CD14-positive monocyte (primary cell): Measurements from ENCODE around the gene FKBP3. TPM values are rescaled to one million over a fixed set of nuclear protein-coding genes. Genes with fewer than 3 reads are reported as not detected.

Source experiments
- DNase-seq, 3 donors: peaks; one replicate each; pipeline ENCODE4 v3.0.0-alpha.2; 2011 to 2022
- H2AFZ ChIP-seq: 2 replicates; pipeline ENCODE4 v1.6.0; 2012; ENCODE audit warnings: mild to moderate bottlenecking, low read depth, low read length, inconsistent platforms; ENCODE audit not compliant: insufficient read depth, poor library complexity, severe bottlenecking
- H3K27ac ChIP-seq, 2 donors: 1 replicate in 1 of 2; 2 replicates in 1 of 2; pipeline ENCODE4 v1.5.1; 2012 to 2013; ENCODE audit warnings: low read length in 2 of 2, control low read depth in 1 of 2, inconsistent platforms in 1 of 2, low read depth in 1 of 2, mild to moderate bottlenecking in 1 of 2
- H3K27me3 ChIP-seq, 2 donors: one replicate each; pipeline versions ENCODE4 v1.6.0 to v1.6.1; 2011 to 2013; ENCODE audit warnings: low read length in 2 of 2; ENCODE audit not compliant: control insufficient read depth in 2 of 2, insufficient read depth in 2 of 2
- H3K36me3 ChIP-seq, 2 donors: replicated peaks in 1 of 2; 1 replicate in 1 of 2; 2 replicates in 1 of 2; pipeline versions ENCODE4 v1.5.1 to v1.6.1; 2012 to 2013; ENCODE audit warnings: low read length in 2 of 2, control low read depth in 1 of 2, inconsistent platforms in 1 of 2, mild to moderate bottlenecking in 1 of 2; ENCODE audit not compliant: insufficient read depth in 2 of 2, control insufficient read depth in 1 of 2
- H3K4me1 ChIP-seq, 2 donors: 1 replicate in 1 of 2; 2 replicates in 1 of 2; pipeline versions ENCODE4 v1.5.1 to v1.6.1; 2012 to 2013; ENCODE audit warnings: low read length in 2 of 2, control low read depth in 1 of 2, inconsistent platforms in 1 of 2, mild to moderate bottlenecking in 1 of 2, moderate library complexity in 1 of 2; ENCODE audit not compliant: insufficient read depth in 2 of 2, control insufficient read depth in 1 of 2
- H3K4me2 ChIP-seq: replicated peaks from 2 replicates; pipeline ENCODE3; 2012; ENCODE audit warnings: low read length, moderate library complexity, mild to moderate bottlenecking; ENCODE audit not compliant: poor library complexity, severe bottlenecking; ENCODE audit errors: extremely low read depth
- H3K4me3 ChIP-seq, 3 experiments: fragments of 200-600 bp in 1 of 3; sonication (generic) in 1 of 3; replicated peaks in 1 of 3; 1 replicate in 2 of 3; 2 replicates in 1 of 3; pipeline ENCODE4 v1.5.1; 2011 to 2013; ENCODE audit warnings: low read length in 3 of 3, mild to moderate bottlenecking in 3 of 3, control low read depth in 2 of 3, low read depth in 2 of 3, inconsistent platforms in 1 of 3, moderate library complexity in 1 of 3
- H3K79me2 ChIP-seq: 2 replicates; pipeline ENCODE4 v1.6.0; 2012; ENCODE audit warnings: mild to moderate bottlenecking, control low read depth, inconsistent platforms, low read length, moderate library complexity; ENCODE audit not compliant: insufficient read depth
- H3K9ac ChIP-seq: 2 replicates; pipeline ENCODE4 v1.6.0; 2017; ENCODE audit warnings: low read length, mild to moderate bottlenecking; ENCODE audit not compliant: insufficient read depth, poor library complexity, severe bottlenecking
- H3K9me3 ChIP-seq, 2 donors: replicated peaks in 1 of 2; 1 replicate in 1 of 2; 2 replicates in 1 of 2; pipeline versions ENCODE4 v1.5.1 to v1.6.1; 2012 to 2013; ENCODE audit warnings: low read length in 2 of 2, control low read depth in 1 of 2; ENCODE audit not compliant: control insufficient read depth in 1 of 2, insufficient read depth in 1 of 2
- H4K20me1 ChIP-seq: 2 replicates; pipeline ENCODE4 v1.6.0; 2012; ENCODE audit warnings: mild to moderate bottlenecking, low read length, control low read depth, moderate library complexity; ENCODE audit not compliant: insufficient read depth
- H3K27ac Mint-ChIP-seq, 7 donors: one replicate each; pipeline ENCODE4 v1.8.0; 2020; ENCODE audit warnings: mild to moderate bottlenecking in 7 of 7, mixed read lengths in 7 of 7, moderate library complexity in 6 of 7, inconsistent platforms in 2 of 7
- H3K27me3 Mint-ChIP-seq, 3 donors: one replicate each; pipeline ENCODE4 v1.8.0; 2021 to 2022; ENCODE audit warnings: low read depth in 3 of 3, mild to moderate bottlenecking in 3 of 3, mixed read lengths in 3 of 3, moderate library complexity in 3 of 3, inconsistent platforms in 1 of 3
- H3K36me3 Mint-ChIP-seq, 2 donors: one replicate each; pipeline ENCODE4 v1.8.0; 2020; ENCODE audit warnings: mixed read lengths in 2 of 2, inconsistent platforms in 1 of 2, mild to moderate bottlenecking in 1 of 2
- H3K4me1 Mint-ChIP-seq: one replicate; pipeline ENCODE4 v1.8.0; 2020; ENCODE audit warnings: mild to moderate bottlenecking, mixed read lengths
- H3K4me3 Mint-ChIP-seq, 2 donors: one replicate each; pipeline ENCODE4 v1.8.0; 2020; ENCODE audit warnings: mild to moderate bottlenecking in 2 of 2, mixed read lengths in 2 of 2, moderate library complexity in 1 of 2
- H3K9me3 Mint-ChIP-seq, 7 donors: one replicate each; pipeline ENCODE4 v1.8.0; 2020 to 2022; ENCODE audit warnings: mixed read lengths in 7 of 7, mild to moderate bottlenecking in 6 of 7, moderate library complexity in 6 of 7, inconsistent platforms in 2 of 7
- WGBS: methylation state at CpG from one replicate; pipeline ENCODE4 v1.1.5; 2013; ENCODE audit warnings: missing lambda C conversion rate; ENCODE audit not compliant: insufficient coverage; 5-methylcytosine and 5-hydroxymethylcytosine counted together
- intact Hi-C, 2 donors: fragments of 100-400 bp; cut with micrococcal nuclease; formaldehyde crosslinking; loops; one replicate each; pipeline versions ENCODE4 v1.15.0 to v1.15.1; 2023
- polyA plus RNA-seq, 3 donors: library from polyadenylated mRNA; depleted of rRNA in 1 of 3; unstranded in 2 of 3; stranded (reverse) in 1 of 3; fragments of 300-500 nt in 2 of 3; fragments of >200 nt in 1 of 3; fragmentation: Illumina TruSeq in 2 of 3; gene quantifications; 1 replicate in 2 of 3; 2 replicates in 1 of 3; pipeline ENCODE4 v1.2.3, GENCODE V29; 2012 to 2021
- TF ChIP-seq, protein P1 (sequence below): fragments of 200-600 bp; IDR thresholded peaks from one replicate; pipeline ENCODE4 v1.8.0; 2022; ENCODE audit warnings: antibody characterized with exemption, mild to moderate bottlenecking

Gene FKBP3
- polyA plus RNA-seq, 3 donors = 18.1 to 50.3 (median 42.5) TPM

DNA sequence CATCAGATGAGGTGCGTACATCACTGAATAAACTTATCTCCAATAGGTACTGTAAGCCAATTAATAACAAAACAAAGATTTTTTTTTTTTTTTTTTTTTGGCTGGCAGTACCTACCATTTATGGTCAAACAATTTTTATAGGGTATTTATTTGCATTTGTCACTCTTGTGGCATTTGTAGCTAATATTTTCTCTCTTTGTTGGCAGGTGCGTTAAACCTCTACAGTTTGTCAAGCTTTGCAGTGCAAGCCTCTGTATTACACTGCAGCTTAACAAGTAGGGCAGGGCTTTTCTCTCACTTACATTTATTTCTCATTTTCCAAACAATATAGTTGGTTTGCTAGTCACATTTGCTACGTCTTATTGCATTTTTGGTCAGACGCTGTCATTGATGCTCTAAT lies 38.1 kb downstream of the FKBP3 start:
- TF ChIP-seq, protein P1, sequence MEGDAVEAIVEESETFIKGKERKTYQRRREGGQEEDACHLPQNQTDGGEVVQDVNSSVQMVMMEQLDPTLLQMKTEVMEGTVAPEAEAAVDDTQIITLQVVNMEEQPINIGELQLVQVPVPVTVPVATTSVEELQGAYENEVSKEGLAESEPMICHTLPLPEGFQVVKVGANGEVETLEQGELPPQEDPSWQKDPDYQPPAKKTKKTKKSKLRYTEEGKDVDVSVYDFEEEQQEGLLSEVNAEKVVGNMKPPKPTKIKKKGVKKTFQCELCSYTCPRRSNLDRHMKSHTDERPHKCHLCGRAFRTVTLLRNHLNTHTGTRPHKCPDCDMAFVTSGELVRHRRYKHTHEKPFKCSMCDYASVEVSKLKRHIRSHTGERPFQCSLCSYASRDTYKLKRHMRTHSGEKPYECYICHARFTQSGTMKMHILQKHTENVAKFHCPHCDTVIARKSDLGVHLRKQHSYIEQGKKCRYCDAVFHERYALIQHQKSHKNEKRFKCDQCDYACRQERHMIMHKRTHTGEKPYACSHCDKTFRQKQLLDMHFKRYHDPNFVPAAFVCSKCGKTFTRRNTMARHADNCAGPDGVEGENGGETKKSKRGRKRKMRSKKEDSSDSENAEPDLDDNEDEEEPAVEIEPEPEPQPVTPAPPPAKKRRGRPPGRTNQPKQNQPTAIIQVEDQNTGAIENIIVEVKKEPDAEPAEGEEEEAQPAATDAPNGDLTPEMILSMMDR = no peak
- no peak overlapping the region for H3K4me3 Mint-ChIP-seq
- no peak for DNase-seq
- Histone ChIP-seq H3K27me3 (no peaks in the 10 kb centered on the region), H3K27ac (no peak overlapping the region), H3K4me1 (no peaks in the 10 kb centered on the region), H3K79me2 (peaks cover 35% of the 10 kb centered on the region), H4K20me1 (peaks cover 8% of the 10 kb centered on the region), H3K9ac (no peak overlapping the region), H3K9me3 (no peaks in the 10 kb centered on the region), H3K36me3 (peaks cover 52 to 71% of the 10 kb centered on the region in 2 donors), H2AFZ (no peak overlapping the region), H3K4me2 (no peak overlapping the region), H3K4me3 (no peak overlapping the region)
- H3K27me3 Mint-ChIP-seq = no peaks in the 10 kb centered on the region
- intact Hi-C loops = no loop called here
- peaks cover 55 to 67% of the 10 kb centered on the region in 2 donors for H3K36me3 Mint-ChIP-seq
- no peak overlapping the region for H3K27ac Mint-ChIP-seq
- no peaks in the 10 kb centered on the region for H3K4me1 Mint-ChIP-seq
- no peaks in the 10 kb centered on the region for H3K9me3 Mint-ChIP-seq
- WGBS = 100% methylated on average over 2 of the region's 4 CpGs

DNA sequence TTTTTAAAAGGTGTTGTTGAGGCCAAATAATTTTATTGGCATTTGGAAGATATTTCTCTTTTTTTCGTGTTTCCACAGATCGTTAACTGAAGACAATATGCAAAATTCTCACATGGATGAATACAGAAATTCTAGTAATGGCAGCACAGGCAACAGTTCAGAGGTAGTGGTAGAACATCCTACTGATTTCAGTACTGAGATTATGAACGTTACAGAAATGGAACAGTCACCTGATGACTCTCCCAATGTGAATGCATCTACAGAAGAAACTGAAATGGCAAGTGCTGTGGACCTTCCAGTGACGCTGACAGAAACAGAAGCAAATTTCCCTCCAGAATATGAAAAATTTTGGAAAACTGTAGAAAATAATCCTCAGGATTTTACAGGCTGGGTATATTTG lies 39.1 kb downstream of the FKBP3 start:
- H3K9me3 ChIP-seq = no peaks in the 10 kb centered on the region
- intact Hi-C loops = no loop called here
- H3K36me3 ChIP-seq = peaks cover 43 to 61% of the 10 kb centered on the region in 2 donors
- Mint-ChIP-seq H3K9me3 (no peaks in the 10 kb centered on the region), H3K4me3 (no peak overlapping the region), H3K27me3 (no peaks in the 10 kb centered on the region), H3K4me1 (no peaks in the 10 kb centered on the region), H3K27ac (no peak overlapping the region), H3K36me3 (peaks cover 46 to 56% of the 10 kb centered on the region in 2 donors)
- no peak overlapping the region for H3K9ac ChIP-seq
- no peak overlapping the region for H3K27ac ChIP-seq
- no peak overlapping the region for H3K4me3 ChIP-seq
- TF ChIP-seq, protein P1 = no peak
- H3K79me2 ChIP-seq = peaks cover 46% of the 10 kb centered on the region
- no peaks in the 10 kb centered on the region for H3K4me1 ChIP-seq
- H4K20me1 ChIP-seq = peaks cover 18% of the 10 kb centered on the region
- no CpG with 5 or more reads among the region's 4 CpGs for WGBS
- H2AFZ ChIP-seq = no peak overlapping the region
- H3K27me3 ChIP-seq = no peaks in the 10 kb centered on the region
- H3K4me2 ChIP-seq = no peak overlapping the region
- DNase-seq = no peak
